IPS DF 4.7 (cell line): Measurements from ENCODE around the gene TEKTIP1.

Experiments
- DNase-seq: peaks from one replicate; pipeline ENCODE4 v3.0.0-alpha.2; 2013; ENCODE audit warnings: low spot score; ENCODE audit errors: extremely low read depth

Gene TEKTIP1

DNA sequence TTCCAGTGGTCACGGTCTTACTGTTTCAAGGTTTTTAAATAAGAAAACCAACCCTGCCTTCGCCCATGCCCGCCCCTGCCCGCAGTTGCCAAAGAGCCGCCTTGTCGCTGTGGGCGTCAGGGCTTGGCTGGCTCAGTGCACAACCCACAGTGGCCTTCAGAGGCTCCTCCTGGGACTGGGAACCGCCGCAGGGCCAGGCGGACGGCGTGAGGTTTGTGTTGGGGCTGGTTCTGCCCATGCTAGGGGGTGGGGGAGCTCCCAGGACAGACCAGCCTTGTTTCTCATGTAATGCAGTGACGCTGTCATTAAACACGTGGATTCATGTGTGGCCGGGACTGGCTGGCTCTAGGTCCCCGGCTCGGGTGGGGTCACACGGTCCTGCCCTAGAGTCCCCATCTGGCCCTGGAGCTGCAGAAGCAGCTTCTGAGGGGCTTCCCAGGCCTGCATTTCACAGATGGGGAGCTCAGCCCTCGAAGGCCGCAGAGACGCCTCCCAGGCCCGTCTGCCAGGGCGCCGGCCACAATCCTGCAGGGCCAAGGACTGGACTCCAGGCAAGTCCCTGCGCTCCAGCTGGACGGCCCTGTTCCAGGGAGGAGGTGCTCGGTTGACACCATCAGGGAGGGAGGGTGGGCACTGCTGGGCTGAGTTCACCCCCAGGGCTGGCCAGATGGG lies 2.4 kb upstream of the TEKTIP1 start:
- DNase-seq, result no peak

DNA sequence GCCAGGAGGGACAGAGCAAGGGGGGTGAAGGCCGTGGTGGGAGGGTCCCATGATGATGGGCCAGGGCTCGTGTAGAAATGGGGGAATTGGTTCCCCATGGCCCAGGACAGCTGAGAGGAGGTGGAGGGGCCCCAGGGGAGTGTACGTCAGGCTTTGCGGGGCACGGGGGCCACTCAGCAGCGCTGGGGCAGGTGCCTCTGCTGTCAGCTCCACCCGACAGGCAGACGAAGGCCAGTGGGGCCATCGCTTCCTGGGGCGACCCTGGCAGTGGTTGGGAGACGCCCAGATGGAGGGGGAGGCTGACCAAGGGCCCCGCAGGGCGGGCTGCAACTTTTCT lies 1.9 kb upstream of the TEKTIP1 start:
- DNase-seq, result no peak

GRCh38 chr19:3537438-3538240 lies 1.3 kb upstream of the TEKTIP1 start:
- no peak for DNase-seq

- DNase-seq, result no peak
These were observed 580 bp upstream of the TEKTIP1 start for GRCh38 chr19:3538258-3538929.

DNA sequence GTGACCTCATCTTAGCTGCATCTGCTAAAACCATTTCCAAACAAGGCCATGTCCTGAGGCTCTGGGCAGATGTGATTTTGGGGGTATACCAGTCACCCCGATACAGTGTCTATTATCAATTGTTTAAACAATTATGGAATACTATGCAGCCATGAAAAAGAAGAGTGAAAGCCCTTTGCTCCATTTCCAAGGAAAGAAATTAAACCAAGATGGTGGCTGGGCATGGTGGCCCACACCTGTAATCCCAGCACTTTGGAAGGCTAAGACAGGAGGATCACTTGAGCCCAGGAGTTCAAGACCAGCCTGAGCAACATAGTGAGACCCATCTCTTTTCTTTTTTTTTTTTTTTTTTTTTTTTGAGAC lies 763 bp downstream of the TEKTIP1 start:
- DNase-seq, result no peak

GRCh38 chr19:3543150-3544057 lies 4.4 kb downstream of the TEKTIP1 start:
- DNase-seq, result no peak

DNA sequence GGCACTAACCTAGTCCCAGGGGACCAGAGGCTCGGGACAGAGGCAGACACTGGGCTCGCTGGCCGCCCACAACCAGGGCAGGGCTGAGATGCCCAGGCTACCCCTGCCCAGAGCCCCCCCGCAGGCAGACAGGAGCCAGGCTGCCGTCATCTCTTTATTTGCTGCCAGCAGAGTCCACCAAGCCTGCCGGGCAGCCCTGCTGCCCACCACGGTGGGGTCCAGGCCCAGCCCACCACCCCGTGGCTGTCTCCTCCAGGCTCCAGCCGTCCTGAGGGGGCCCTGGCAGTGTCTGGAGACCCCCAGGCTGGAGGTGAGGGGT lies 5.0 kb downstream of the TEKTIP1 start:
- DNase-seq, result no peak

GRCh38 chr19:3544742-3545668 lies 6.0 kb downstream of the TEKTIP1 start:
- no peak for DNase-seq

GRCh38 chr19:3545669-3546034 lies 6.7 kb downstream of the TEKTIP1 start:
- DNase-seq, result no peak

- no peak for DNase-seq
These were observed 7.1 kb downstream of the TEKTIP1 start for GRCh38 chr19:3546119-3546518.

GRCh38 chr19:3547301-3547731 lies 8.3 kb downstream of the TEKTIP1 start:
- DNase-seq, result no peak

- no peak for DNase-seq
These were observed 8.9 kb downstream of the TEKTIP1 start for GRCh38 chr19:3547767-3548282.

GRCh38 chr19:3548606-3549005 lies 9.6 kb downstream of the TEKTIP1 start:
- no peak for DNase-seq

- no peak for DNase-seq
These were observed 10.8 kb downstream of the TEKTIP1 start for GRCh38 chr19:3549816-3550215.

GRCh38 chr19:3550947-3551791 lies 12.2 kb downstream of the TEKTIP1 start:
- DNase-seq, result no peak

DNA sequence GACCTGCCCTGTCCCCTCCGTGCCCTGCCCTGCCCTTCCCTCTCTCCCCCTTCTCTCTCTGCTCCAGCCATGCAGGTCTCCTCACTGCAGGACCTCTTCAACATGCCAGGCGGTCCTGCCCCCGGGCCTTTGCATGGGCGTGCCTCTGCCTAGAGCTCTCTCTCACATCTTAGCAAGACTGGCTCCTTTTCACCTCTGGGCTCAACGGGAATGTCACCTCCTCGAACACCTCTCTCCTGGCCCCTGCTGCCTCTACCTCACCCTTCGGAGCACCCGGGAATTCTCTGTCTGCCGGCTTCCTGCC lies 12.8 kb downstream of the TEKTIP1 start:
- DNase-seq, result no peak

DNA sequence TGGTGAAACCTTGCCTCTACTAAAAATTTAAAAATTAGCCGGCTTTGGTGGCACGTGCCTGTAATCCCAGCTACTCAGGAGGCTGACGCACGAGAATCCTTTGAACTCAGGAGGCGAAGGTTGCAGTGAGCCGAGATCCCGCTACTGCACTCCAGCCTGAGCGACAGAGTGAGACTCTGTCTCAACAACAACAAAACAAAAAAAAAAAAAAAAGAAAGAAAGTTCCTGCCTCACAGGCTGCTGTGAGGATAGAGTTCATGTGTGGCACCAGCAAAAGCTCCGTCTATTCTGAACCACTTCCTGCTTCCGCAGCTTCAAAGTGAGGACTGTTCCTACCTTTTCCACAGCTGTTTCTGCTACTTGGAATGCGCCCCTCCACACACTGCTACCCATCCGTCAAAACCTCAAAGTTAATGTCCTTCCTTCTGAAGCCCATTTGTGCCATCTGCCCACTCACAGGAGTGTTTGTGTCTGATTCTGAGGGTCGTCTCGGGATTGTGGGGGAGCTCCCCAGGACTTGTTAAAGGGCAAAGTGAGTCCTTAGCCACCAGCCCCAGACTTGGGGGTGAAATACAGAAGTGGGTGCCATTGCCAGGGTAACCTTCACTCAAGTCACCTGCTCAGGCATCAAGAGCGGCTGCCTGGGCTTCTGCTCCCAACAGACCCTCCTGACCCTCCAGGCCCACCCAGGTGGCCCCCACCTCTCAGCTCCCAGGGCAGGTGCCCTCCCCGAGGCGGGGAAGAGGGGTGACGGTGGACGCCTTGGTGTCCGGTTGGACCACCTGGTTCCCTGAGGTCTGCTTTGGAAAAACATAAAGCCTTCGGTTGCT lies 15.5 kb downstream of the TEKTIP1 start:
- DNase-seq, result no peak

- DNase-seq, result no peak
These were observed 16.9 kb downstream of the TEKTIP1 start for GRCh38 chr19:3555653-3556422.
